HG03565 (cell line): ENCODE measurements around the gene DERL2.

Experiments used
- ATAC-seq: cut with Tn5 transposase; IDR thresholded peaks from one replicate; pipeline ENCODE4 v1.9.1; 2021; ENCODE audit warnings: mild to moderate bottlenecking, moderate library complexity; ENCODE audit not compliant: unreplicated experiment

The DERL2 gene

GRCh38 chr17:5502552-5502951, 16.6 kb upstream of the DERL2 start:
- ATAC-seq: no peak

- ATAC-seq: no peak
These were observed 15.7 kb upstream of the DERL2 start for GRCh38 chr17:5501685-5502084.

DNA sequence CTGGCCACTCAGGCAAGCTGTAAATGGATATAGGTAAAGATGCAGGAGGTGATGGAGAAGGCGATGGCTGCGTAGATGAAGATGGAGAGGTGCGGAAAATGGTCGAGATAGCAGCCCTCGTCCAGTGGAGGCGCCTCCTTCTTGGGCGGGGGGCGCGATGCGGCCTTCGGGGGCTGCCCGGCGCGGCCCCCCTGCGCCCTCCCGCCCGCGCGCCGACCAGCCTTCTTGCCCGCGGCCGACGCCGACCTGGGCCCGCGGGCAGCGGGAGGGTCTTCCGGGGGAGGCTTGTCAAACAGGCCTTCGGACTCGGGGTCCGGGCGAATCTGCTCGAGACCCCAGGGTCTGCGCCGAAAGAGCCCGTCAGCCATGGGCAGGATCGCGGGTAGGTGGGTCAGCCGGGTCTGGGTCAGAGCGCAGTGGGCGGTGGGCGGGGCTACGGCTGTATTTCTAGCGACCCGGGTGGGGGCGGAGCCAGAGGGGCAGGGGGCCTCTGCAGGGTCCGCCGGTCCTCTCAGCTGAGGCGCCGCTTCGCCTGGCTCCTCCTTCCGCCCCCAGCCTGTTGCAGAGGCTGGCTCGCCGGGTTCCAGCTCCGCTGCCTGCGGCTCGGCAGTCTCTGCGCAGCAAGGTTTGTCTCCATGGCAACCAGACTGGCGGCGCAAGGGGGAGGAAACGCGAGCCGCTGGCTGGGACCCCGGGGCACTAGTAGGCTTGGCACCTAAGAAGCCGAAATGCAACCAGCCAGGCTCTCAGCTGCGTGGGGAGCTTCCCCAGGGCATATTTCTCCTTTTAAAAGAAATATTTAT, 14.8 kb upstream of the DERL2 start:
- no peak for ATAC-seq

DNA sequence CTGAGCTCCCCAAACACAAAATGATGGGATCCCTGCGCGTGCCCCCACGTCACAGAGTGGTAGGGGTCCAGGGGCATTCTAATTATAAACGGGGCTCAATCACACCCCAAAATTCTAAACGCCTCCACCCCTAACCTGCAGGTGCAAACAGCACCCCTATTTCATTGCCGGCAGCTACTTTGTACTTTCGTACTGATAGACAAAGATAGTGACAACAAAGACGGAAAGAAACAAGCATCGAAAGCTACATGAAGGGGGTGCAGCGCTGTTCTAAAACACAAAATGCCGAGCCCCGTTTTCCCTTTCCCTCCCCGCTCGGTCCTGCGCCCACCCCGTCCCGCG, 14.2 kb upstream of the DERL2 start:
- ATAC-seq: no peak

DNA sequence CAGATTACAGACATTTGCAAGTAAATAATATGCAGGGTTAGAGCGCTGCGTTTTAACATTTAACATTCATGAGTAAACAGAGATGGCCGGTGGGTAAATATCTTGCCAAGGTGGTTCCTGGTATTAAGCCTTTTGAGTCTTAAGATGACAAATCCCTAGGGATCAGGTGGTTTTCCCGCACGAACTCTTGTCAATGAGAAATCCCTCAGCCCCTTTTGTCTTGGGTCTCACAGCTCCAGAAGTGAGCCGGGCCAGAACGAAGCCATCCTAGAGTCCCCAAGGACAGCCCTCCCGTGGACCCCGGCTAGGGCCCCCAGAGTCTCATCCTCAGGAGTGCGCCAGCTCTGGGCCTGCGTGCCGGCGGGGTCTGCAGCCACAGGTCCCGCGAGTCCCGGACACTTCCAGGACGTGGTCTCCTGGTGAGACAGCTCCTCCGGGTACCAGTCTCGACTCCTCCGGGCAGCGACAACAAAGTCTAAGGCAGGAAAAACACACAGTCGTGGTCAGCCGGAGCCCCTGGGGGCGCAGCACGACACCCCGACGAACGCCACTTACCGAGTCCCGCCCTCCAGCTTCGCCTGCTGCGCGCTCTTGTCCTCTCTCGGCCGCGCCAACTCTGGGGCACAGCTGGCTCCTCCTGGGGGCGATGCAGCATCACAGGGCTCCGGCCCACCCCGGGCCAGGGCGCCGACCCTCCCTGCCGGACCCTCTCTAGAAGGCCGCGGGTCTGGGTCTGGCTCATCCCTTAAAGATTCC, 13.7 kb upstream of the DERL2 start:
- ATAC-seq: no peak

DNA sequence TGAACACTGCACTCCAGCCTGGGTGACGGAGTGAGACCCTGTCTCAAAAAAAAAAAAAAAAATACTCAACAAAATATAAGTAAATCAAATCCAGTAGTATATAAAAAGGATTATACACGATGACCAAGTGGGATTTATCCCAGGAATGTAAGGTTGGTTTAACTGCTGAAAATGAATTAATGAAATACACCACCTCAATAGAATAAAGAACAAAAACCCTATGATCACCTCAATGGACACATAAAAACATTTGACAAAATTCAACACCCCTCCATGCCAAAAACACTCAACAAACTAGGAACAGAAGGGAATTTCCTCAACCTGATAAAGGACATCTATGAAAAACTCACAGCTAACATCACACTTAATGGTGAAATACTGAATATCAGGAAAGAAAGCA, 7.0 kb upstream of the DERL2 start:
- no peak for ATAC-seq

DNA sequence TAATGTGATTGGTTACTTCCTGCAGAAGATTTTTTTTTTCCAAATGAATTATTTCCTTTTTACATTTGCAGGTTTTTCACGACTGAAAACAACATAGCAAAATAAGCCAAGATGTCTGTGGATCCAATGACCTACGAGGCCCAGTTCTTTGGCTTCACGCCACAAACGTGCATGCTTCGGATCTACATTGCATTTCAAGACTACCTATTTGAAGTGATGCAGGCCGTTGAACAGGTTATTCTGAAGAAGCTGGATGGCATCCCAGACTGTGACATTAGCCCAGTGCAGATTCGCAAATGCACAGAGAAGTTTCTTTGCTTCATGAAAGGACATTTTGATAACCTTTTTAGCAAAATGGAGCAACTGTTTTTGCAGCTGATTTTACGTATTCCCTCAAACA, 2.8 kb upstream of the DERL2 start:
- ATAC-seq: no peak

DNA sequence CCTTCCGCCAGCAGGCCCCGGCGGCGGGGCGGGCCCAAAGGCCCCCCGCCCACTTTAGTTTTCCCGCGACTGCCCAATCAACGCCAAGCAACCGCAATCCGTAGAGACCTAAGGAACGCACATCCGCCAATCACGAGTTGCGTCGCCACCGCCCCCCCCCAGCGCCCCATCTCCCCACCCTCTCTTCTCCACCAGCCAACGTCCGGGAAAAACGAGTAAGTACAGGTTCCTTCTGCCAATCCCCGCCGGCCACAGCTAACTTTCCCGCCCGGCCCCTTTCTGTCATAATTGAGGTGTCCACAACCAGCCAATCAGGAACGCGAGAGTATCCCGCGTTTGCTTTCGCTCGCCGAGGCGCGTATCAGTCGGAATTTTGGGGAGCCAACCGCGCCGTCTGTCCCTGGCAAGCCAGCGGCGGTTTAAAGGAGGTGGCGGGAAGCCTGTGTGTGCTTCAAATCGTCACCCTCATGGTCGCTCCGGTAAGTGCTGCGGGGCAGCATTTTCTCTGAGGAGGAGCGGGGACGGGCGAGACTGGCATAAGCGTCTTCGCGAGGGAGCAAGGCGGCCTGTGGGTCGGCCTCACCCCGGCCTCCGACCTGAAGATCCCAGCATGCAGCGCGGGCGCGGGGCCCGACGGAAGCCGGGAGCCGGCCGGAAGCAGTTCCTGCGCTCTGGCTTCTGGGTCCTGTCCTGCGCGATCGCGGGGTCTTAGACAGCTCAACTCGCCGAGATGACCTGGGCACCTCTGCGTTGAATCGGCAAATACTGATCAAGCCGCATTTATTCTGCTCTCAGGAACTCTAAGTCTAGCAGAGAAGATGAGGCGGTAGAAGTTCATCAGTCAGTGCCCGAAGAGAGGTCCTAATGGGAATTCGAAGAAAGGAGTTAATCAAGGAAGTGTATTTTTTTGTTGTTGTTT, 487 bp upstream of the DERL2 start, which contains the start of gene MIS12:
MIS12 (plus strand) TSS at position 361 of the 919 bp plus-strand sequence. CDS start 2,297 bp downstream, outside the sequence.
- ATAC-seq: peak; percentile 66

GRCh38 chr17:5481451-5481850, 4.5 kb downstream of the DERL2 start:
- no peak for ATAC-seq

DNA sequence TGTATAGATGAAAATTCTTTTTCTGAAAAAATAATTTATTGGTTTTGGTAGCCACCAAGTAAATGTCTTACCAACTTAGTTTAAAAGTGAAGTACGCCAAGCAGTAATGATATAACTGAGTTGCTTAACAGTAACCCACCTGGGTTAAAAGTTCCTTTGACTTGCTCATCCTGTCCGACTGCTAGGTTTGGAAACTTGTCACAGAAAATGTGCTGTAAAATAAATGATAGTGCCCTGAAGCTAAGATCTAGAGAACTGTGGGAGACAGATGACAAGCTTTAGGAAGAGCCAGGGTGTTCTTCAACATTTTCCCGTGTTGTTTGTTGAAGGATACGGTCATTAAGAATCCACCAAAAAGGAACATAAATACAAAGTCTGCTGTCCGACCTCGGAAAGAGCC, 5.0 kb downstream of the DERL2 start:
- no peak for ATAC-seq

DNA sequence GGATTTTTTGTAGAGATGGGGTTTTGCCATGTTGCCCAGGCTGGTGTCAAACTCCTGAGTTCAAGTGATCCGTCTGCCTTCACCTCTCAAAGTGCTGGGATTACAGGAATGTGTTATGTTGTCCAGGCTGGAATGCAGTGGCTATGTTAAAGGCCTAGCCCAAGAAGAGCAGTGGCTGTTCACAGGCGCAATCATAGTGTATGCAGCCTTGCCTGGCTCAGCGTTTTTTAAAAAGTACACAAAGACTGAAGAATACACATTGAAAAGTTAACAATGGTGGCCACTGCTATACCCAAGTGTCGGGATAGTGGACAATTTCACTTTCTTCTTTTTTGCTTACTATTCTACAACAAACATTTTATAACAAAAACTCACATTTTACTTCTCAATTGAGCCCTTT, 7.0 kb downstream of the DERL2 start:
- ATAC-seq: no peak

GRCh38 chr17:5473906-5474305, 12.1 kb downstream of the DERL2 start:
- no peak for ATAC-seq

DNA sequence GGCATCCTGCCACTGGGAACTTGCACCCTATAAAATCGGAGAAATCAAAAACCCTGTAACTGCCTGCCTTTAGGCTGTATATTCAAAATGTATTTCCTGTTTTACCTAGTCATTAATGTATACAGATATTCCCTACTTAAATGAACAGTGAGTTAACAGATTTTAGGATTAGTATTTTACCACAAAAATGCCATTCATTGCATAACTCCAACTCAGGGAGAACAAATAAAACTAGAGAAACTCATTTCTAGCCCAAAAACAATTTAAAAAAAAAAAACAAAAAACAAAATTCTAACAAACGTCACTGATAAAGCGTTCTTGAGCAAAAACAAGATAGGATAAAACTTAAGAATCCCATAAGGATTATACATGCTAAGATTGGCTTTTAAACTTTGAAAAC, 13.5 kb downstream of the DERL2 start:
- ATAC-seq: no peak

DNA sequence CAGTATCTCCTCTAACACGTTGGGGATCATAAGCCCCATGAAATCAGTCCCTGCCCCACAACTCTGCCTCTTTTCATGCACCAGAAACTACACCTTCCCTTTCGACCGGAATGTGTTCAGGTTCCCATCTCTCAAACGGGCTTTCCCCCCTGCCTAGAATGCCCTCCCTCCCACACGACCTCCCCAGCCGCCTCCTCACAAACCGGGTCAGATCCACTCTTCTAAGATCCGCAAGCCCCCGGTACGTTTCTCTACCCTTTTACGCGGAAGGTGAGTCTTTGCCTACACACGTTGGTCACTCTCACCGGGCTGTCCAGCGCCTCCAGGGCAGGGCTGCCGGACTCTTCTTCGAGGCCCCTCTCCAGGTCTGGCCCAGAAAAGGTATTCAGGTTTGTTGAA, 17.9 kb downstream of the DERL2 start:
- ATAC-seq: no peak

DNA sequence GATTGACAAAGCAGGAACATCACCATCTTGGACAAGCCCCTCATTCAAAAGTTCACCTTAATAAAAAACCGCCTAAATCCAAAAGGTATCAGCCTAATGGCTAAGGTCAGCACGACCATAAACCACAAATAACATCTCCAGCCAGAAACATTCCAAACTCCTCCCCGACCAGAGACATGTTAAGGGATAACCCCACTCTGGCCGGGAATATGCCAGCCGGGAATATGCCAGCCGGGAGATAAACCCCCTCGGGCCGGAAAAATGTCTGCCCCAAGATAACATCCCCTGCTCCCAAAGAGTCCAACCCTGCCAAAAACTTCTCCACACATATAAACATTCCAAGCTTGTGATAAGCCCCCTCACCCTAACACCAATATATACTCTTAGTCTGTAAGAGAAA, 18.6 kb downstream of the DERL2 start:
- ATAC-seq: no peak

DNA sequence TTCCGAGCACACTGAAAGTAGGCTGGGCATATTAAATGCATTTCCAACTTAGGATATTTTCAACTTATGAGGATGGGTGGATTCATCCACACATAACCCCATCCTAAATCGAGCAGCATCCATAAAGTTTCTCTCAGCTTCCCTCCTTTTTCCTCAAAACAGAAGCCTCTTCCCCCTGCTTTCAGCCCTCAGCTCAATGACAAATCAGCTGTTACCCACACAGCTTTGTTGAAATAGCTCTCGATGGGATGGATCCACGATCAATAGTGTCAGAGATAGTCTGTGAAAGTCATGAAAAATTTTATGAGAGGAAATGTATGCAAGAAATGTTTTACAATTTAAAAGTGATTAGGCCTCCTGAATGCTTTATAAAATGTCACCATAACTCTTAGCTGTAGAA, 19.7 kb downstream of the DERL2 start:
- ATAC-seq: no peak

DNA sequence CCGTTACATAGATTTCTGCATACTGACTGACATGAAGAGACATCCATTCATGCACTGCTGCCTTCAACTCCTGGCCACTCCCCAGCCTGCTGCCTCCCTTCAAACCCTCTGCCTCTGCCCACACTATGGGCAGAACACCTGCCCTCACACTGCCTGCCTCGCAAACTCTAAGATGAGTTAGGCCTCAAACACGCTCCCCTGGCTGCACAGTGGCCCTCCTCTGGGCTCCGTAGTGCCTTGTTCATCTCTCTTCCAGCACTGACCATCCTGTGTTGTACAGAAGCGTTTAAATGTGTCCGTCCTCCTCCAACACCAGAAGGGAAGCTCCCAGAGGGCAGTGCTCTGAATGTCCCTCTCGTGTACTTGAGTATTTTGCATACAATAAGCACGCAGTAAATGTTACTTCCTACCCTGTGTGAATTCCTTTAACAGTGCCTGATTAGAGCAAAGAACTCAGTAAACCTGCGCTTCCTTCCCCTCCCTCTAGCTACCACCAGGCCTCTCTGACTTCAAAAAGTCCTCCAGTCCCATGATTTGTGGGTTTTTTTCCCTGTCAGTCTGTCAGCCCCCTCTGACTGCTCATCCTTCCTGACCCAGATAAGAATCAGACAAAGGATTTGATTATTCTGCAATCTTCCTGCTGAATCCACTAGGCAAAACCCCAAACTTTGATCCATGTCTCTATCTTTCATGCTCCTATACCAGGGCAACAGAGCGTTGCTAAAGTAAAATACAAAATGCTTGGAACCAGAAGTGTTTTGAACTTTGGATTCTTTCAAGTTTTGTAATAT, 21.1 kb downstream of the DERL2 start:
- ATAC-seq: no peak

DNA sequence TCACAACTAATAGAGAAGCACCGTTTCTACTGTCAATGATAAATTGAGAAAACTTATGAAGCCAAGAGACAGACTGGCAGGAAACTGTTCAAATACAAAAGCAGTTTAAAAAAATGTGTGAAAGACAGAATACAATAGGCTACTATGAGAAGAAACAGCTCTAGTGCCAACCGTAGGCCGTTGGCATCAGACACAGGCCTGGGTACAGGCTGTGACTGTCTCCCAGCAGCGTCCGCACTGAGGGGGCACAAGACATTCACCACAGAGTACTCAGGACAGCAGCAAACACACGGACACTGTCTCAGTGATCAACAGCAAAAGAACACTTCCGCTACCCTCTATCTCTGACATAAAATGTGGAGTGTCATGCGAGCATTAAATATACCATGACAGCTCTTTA, 39.2 kb downstream of the DERL2 start:
- ATAC-seq: no peak

GRCh38 chr17:5444209-5444608, 41.8 kb downstream of the DERL2 start:
- ATAC-seq: no peak

GRCh38 chr17:5443728-5444127, 42.2 kb downstream of the DERL2 start:
- no peak for ATAC-seq

GRCh38 chr17:5439446-5439764, 46.6 kb downstream of the DERL2 start:
- ATAC-seq: peak; percentile 5
